ENCODE data around the gene PHC2. TPM values are rescaled to one million over a fixed set of nuclear protein-coding genes. Genes with fewer than 3 reads are reported as not detected.

The PHC2 gene
- total and polyA plus RNA-seq, 2 donors from 2014 or later, result 118 to 149 TPM

DNA sequence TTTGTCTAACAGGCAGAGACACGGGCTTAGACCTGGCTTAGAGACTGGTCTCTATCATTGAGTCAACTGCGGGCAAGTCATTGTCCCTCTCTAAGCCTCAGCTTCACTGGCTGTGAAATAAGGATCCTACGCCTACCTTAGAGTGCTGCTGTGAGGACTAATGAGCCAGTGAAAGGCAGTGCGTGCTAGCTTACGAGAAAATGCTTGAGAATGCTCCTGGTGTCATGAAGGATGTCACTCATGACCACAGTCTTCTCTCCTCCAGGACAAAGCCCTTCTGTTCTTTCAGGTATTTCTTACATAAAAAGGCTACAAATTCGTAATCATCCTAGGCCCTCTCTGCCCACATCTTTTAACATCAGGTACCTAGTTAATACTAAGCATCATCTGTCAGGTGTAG is 93.5 kb downstream of the PHC2 start:
- DNase-seq, result no peak
- Histone ChIP-seq H3K4me3 (ENCODE audit: low read length in 3 of 3) (no peak overlapping the region), H3K9me3 (ENCODE audit: control insufficient read depth in 2 of 3, insufficient read depth in 1 of 3, low read length in 3 of 3) (no peaks in the 10 kb centered on the region), H3K36me3 (ENCODE audit: control insufficient read depth in 2 of 3, insufficient read depth in 3 of 3, low read length in 3 of 3) (peaks cover 4 to 18% (median 10%) of the 10 kb centered on the region in 3 donors), H3K27me3 (ENCODE audit: control insufficient read depth, insufficient read depth, low read length) (no peaks in the 10 kb centered on the region), H3K27ac (ENCODE audit: low read depth in 2 of 2, low read length in 2 of 2) (peak overlapping the region; percentile 85 to 93), H3K9ac (ENCODE audit: low read length in 3 of 3) (no peak overlapping the region), H3K4me1 (ENCODE audit: control insufficient read depth in 2 of 3, insufficient read depth in 2 of 3, low read depth in 1 of 3, low read length in 3 of 3) (peaks cover 11 to 83% (median 80%) of the 10 kb centered on the region in 3 donors)
- no peak for FAIRE-seq
- intact Hi-C loops (cut with DNase I), result no loop called here
- TF ChIP-seq, protein P1, sequence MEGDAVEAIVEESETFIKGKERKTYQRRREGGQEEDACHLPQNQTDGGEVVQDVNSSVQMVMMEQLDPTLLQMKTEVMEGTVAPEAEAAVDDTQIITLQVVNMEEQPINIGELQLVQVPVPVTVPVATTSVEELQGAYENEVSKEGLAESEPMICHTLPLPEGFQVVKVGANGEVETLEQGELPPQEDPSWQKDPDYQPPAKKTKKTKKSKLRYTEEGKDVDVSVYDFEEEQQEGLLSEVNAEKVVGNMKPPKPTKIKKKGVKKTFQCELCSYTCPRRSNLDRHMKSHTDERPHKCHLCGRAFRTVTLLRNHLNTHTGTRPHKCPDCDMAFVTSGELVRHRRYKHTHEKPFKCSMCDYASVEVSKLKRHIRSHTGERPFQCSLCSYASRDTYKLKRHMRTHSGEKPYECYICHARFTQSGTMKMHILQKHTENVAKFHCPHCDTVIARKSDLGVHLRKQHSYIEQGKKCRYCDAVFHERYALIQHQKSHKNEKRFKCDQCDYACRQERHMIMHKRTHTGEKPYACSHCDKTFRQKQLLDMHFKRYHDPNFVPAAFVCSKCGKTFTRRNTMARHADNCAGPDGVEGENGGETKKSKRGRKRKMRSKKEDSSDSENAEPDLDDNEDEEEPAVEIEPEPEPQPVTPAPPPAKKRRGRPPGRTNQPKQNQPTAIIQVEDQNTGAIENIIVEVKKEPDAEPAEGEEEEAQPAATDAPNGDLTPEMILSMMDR (IDR thresholded peaks at IDR 0.05; ENCODE audit: borderline replicate concordance, extremely low read depth, insufficient read depth), result no peak

DNA sequence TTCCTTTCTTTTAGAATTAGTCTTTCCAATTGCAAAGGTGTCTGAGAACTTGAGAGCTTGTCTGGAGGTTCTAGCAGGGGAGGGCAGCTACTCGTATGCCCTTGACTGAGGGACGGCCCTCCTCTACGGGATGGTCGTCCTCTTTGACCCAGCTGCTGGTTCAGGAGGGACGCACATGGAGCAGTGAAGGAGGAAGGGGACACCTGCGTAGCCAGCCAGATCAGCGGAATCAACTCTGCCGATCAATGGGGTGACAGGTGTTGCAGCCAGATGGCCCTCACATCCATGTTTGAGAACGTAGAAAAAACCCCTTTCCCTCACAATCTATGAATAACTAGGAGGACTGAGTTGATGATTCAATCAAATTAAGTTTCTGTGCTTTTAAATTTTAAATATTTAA is 94.3 kb downstream of the PHC2 start:
- Histone ChIP-seq H3K27ac (ENCODE audit: low read depth in 2 of 2, low read length in 2 of 2) (peak overlapping the region; percentile 58 to 71), H3K27me3 (ENCODE audit: control insufficient read depth, insufficient read depth, low read length) (no peaks in the 10 kb centered on the region), H3K4me3 (ENCODE audit: low read length in 3 of 3) (no peak overlapping the region), H3K9ac (ENCODE audit: low read length in 3 of 3) (no peak overlapping the region), H3K36me3 (ENCODE audit: control insufficient read depth in 2 of 3, insufficient read depth in 3 of 3, low read length in 3 of 3) (peaks cover 7 to 27% (median 18%) of the 10 kb centered on the region in 3 donors), H3K9me3 (ENCODE audit: control insufficient read depth in 2 of 3, insufficient read depth in 1 of 3, low read length in 3 of 3) (no peaks in the 10 kb centered on the region), H3K4me1 (ENCODE audit: control insufficient read depth in 2 of 3, insufficient read depth in 2 of 3, low read depth in 1 of 3, low read length in 3 of 3) (peaks cover 9 to 79% (median 79%) of the 10 kb centered on the region in 3 donors)
- DNase-seq (no peak), FAIRE-seq (no peak)
- TF ChIP-seq, protein P1 (IDR thresholded peaks at IDR 0.05; ENCODE audit: borderline replicate concordance, extremely low read depth, insufficient read depth), result no peak
- intact Hi-C loops (cut with DNase I), result no loop called here

DNA sequence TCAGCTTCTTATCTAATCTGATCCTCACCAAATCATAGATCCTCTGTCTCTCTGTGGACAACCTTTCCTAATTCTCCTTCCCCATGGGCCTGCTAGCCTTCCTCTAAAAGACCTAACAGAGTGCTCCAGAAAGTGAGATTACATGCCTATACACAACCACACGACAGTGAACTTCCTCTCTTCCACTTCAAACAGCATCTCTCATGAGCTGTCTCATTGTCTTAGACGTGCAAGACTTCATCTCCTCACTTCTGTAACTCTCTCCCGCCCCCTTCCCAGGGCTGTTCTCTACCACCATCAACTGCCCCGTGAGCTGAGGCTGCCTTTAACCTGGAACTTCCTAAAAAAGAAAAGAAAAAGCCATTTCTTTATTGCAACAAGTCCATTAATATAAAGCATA is 95.9 kb downstream of the PHC2 start:
- intact Hi-C loops (cut with DNase I), result no loop called here
- Histone ChIP-seq H3K4me3 (ENCODE audit: low read length in 3 of 3) (peak overlapping the region in 1 of 3 donors; percentile 3), H3K27ac (ENCODE audit: low read depth in 2 of 2, low read length in 2 of 2) (peak overlapping the region in 1 of 2 donors; percentile 64), H3K36me3 (ENCODE audit: control insufficient read depth in 2 of 3, insufficient read depth in 3 of 3, low read length in 3 of 3) (peaks cover 12 to 36% (median 34%) of the 10 kb centered on the region in 3 donors), H3K4me1 (ENCODE audit: control insufficient read depth in 2 of 3, insufficient read depth in 2 of 3, low read depth in 1 of 3, low read length in 3 of 3) (peaks cover 9 to 64% (median 63%) of the 10 kb centered on the region in 3 donors), H3K9me3 (ENCODE audit: control insufficient read depth in 2 of 3, insufficient read depth in 1 of 3, low read length in 3 of 3) (no peaks in the 10 kb centered on the region), H3K27me3 (ENCODE audit: control insufficient read depth, insufficient read depth, low read length) (no peaks in the 10 kb centered on the region), H3K9ac (ENCODE audit: low read length in 3 of 3) (peak overlapping the region in 1 of 3 donors; percentile 0)
- FAIRE-seq (no peak), DNase-seq (no peak)
- TF ChIP-seq, protein P1 (IDR thresholded peaks at IDR 0.05; ENCODE audit: borderline replicate concordance, extremely low read depth, insufficient read depth), result no peak

DNA sequence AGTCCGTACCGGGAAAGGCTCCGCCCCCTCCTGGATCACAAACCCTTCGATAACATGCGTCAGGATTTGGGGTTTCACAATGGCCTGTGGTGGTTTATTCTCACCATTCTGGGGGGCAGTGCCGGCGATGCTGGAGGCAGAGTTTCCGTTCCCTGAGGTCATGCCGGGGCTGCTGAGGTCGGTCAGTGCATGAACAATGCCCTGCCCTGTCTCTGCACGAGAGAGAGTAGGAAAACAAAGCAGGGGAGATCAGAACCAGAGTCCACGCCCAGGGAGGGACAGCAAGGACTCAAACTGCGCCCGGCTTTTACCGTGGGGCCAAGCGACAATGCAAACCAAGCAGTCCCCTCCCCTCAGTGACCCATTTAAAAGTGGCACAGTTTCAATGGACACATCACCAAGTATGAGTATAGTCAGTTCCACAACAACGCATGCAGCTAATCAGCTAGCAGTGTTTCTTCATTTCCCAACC is 96.8 kb downstream of the PHC2 start:
- no peak for FAIRE-seq
- Histone ChIP-seq H3K36me3 (ENCODE audit: control insufficient read depth in 2 of 3, insufficient read depth in 3 of 3, low read length in 3 of 3) (peaks cover 16 to 44% (median 43%) of the 10 kb centered on the region in 3 donors), H3K27me3 (ENCODE audit: control insufficient read depth, insufficient read depth, low read length) (no peaks in the 10 kb centered on the region), H3K9ac (ENCODE audit: low read length in 3 of 3) (peak overlapping the region in 1 of 3 donors; percentile 0), H3K27ac (ENCODE audit: low read depth in 2 of 2, low read length in 2 of 2) (peak overlapping the region in 1 of 2 donors; percentile 64), H3K4me1 (ENCODE audit: control insufficient read depth in 2 of 3, insufficient read depth in 2 of 3, low read depth in 1 of 3, low read length in 3 of 3) (peaks cover 7 to 56% (median 54%) of the 10 kb centered on the region in 3 donors), H3K4me3 (ENCODE audit: low read length in 3 of 3) (no peak overlapping the region), H3K9me3 (ENCODE audit: control insufficient read depth in 2 of 3, insufficient read depth in 1 of 3, low read length in 3 of 3) (no peaks in the 10 kb centered on the region)
- DNase-seq, result peak in 1 of 5 donors; percentile 83
- intact Hi-C loops (cut with DNase I), result no loop called here
- TF ChIP-seq, protein P1 (IDR thresholded peaks at IDR 0.05; ENCODE audit: borderline replicate concordance, extremely low read depth, insufficient read depth), result no peak

All from kidney (tissue), 14 donors.